NB4 (cell line): ENCODE measurements around the gene DUSP22.

ENCODE experiments used
- POLR2A ChIP-seq: IDR thresholded peaks from 2 replicates; pipeline ENCODE4 v1.6.1; 2011; ENCODE audit warnings: mild to moderate bottlenecking; ENCODE audit not compliant: insufficient read length; ENCODE audit errors: extremely low read depth
- TF ChIP-seq, protein P1 (sequence below): IDR thresholded peaks from one replicate; pipeline ENCODE4 v1.5.1; 2012; ENCODE audit warnings: low read depth, low read length

GRCh38 chr6:308307-308706 is 16.0 kb downstream of the DUSP22 start:
- TF ChIP-seq, protein P1, sequence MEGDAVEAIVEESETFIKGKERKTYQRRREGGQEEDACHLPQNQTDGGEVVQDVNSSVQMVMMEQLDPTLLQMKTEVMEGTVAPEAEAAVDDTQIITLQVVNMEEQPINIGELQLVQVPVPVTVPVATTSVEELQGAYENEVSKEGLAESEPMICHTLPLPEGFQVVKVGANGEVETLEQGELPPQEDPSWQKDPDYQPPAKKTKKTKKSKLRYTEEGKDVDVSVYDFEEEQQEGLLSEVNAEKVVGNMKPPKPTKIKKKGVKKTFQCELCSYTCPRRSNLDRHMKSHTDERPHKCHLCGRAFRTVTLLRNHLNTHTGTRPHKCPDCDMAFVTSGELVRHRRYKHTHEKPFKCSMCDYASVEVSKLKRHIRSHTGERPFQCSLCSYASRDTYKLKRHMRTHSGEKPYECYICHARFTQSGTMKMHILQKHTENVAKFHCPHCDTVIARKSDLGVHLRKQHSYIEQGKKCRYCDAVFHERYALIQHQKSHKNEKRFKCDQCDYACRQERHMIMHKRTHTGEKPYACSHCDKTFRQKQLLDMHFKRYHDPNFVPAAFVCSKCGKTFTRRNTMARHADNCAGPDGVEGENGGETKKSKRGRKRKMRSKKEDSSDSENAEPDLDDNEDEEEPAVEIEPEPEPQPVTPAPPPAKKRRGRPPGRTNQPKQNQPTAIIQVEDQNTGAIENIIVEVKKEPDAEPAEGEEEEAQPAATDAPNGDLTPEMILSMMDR: no peak
- TF ChIP-seq POLR2A: no peak
